ENCODE measurements around the gene SRGAP1. TPM values are rescaled to one million over a fixed set of nuclear protein-coding genes. Genes with fewer than 3 reads are reported as not detected.
"Not testable (repeated sequence)": the region's sequence is repeated elsewhere in the genome, so short reads cannot be mapped to it uniquely, and the experiment has no call there.

Gene SRGAP1
- total RNA-seq, 1 experiment from 2014 or later = 4.5 TPM

- DNase-seq (ENCODE audit: low read depth) = no peak
Measured at GRCh38 chr12:64194333-64195149, 350.0 kb downstream of the SRGAP1 start.

GRCh38 chr12:64195841-64196240, 351.3 kb downstream of the SRGAP1 start:
- not testable (repeated sequence) for DNase-seq (ENCODE audit: low read depth)

GRCh38 chr12:64203036-64203435, 358.5 kb downstream of the SRGAP1 start:
- no peak for DNase-seq (ENCODE audit: low read depth)

GRCh38 chr12:64203775-64204174, 359.3 kb downstream of the SRGAP1 start:
- no peak for DNase-seq (ENCODE audit: low read depth)

- no peak for DNase-seq (ENCODE audit: low read depth)
Measured at GRCh38 chr12:64205542-64205941, 361.0 kb downstream of the SRGAP1 start.

- DNase-seq (ENCODE audit: low read depth) = no peak
Measured at GRCh38 chr12:64207453-64207852, 363.0 kb downstream of the SRGAP1 start.

Other genes starting within 250 kb of the SRGAP1 start
- gene DPY19L2, start 176.2 kb upstream of the SRGAP1 start, total RNA-seq (2014; rRNA removed; shearing (Covaris generic)) = 3.7 and 11.3 TPM in 2 replicates
- gene RXYLT1, start 64.8 kb upstream of the SRGAP1 start, total RNA-seq (2014; rRNA removed; shearing (Covaris generic)) = 15.8 and 22.0 TPM in 2 replicates

Measured in M059J (cell line).